ENCODE measurements around the gene ZDHHC12.

- TF ChIP-seq CTCF (IDR thresholded peaks at IDR 0.05): no peak
- no peak for TF ChIP-seq POLR2A (IDR thresholded peaks at IDR 0.05)
These were observed 17.9 kb downstream of the ZDHHC12 start for GRCh38 chr9:128706045-128706444.

Measured in heart left ventricle (tissue), 13 donors.